HepG2 (cell line): ENCODE results near the gene IFRD1. TPM values are rescaled to one million over a fixed set of nuclear protein-coding genes. Genes with fewer than 3 reads are reported as not detected.

Experiments used
- ATAC-seq: fragments of 200-7000 bp; cut with Tn5 transposase; 3 replicates; pipeline ENCODE4 v1.9.1; 2020; ENCODE audit warnings: mild to moderate bottlenecking, moderate library complexity
- BruUV-seq: library from RNA; stranded (reverse); fragments of 400-500 nt; replicated peaks from 2 replicates; lab custom pipeline; 2021; lab: Mats Ljungman, UMichigan
- CTCF ChIA-PET: fragments of 300-600 bp; formaldehyde crosslinking; extraction: SDS; loops from one replicate; lab custom pipeline; 2021; ENCODE audit warnings: low total read pairs, inconsistent platforms, low intra/inter-chr PET ratio; lab: Yijun Ruan, JAX
- POLR2A ChIA-PET: fragments of 350-600 bp; sonication (Branson Sonifier 250); formaldehyde crosslinking; loops from one replicate; lab custom pipeline; 2020; ENCODE audit warnings: antibody characterized with exemption, inconsistent platforms; lab: Yijun Ruan, JAX
- DNase-seq: peaks from one replicate; pipeline ENCODE4 v3.0.0-alpha.2; 2015; ENCODE audit warnings: low spot score
- FAIRE-seq: peaks from 3 replicates; lab custom pipeline; 2011; peaks lifted over from hg19 to GRCh38; lab: Jason Lieb, UNC
- H2AFZ ChIP-seq: one replicate; pipeline ENCODE4 v1.6.1; 2011; ENCODE audit warnings: low read length, inconsistent platforms
- H3K27ac ChIP-seq: fragments of 300-600 bp; 3 replicates; pipeline ENCODE4 v1.8.0; 2011; ENCODE audit warnings: mixed run types, mild to moderate bottlenecking, mixed read lengths, low read length, inconsistent platforms; ENCODE audit not compliant: insufficient read depth; ENCODE audit errors: extremely low read length
- H3K27me3 ChIP-seq, 2 experiments: fragments of 200-600 bp in 1 of 2; 2 replicates in 1 of 2; 3 replicates in 1 of 2; pipeline versions ENCODE4 v1.6.0 to v1.8.0; 2011; ENCODE audit warnings: low read length in 2 of 2, mild to moderate bottlenecking in 2 of 2, moderate library complexity in 2 of 2, inconsistent platforms in 1 of 2; ENCODE audit not compliant: insufficient read depth in 2 of 2, control insufficient read depth in 1 of 2
- H3K36me3 ChIP-seq, 2 experiments: fragments of 200-600 bp in 1 of 2; replicated peaks in 1 of 2; 2 replicates in 1 of 2; 3 replicates in 1 of 2; pipeline versions ENCODE4 v1.5.1 to v1.8.0; 2011; ENCODE audit warnings: low read length in 2 of 2, inconsistent platforms in 1 of 2; ENCODE audit not compliant: insufficient read depth in 2 of 2, control insufficient read depth in 1 of 2
- H3K4me1 ChIP-seq: 2 replicates; pipeline ENCODE4 v1.5.1; 2012; ENCODE audit warnings: low read length, inconsistent platforms; ENCODE audit not compliant: insufficient read depth
- H3K4me2 ChIP-seq: 2 replicates; pipeline ENCODE4 v1.6.0; 2011; ENCODE audit warnings: low read depth, low read length, inconsistent platforms
- H3K4me3 ChIP-seq, 3 experiments: fragments of 200-600 bp in 1 of 3; sonication (generic), shearing (Covaris generic) in 1 of 3; replicated peaks in 1 of 3; 2 replicates each; pipeline ENCODE4 v1.5.1; 2011 to 2016; ENCODE audit warnings: low read length in 3 of 3, inconsistent platforms in 2 of 3, low read depth in 2 of 3, mild to moderate bottlenecking in 2 of 3, control low read depth in 1 of 3, mixed read lengths in 1 of 3; ENCODE audit not compliant: insufficient read depth in 1 of 3
- H3K79me2 ChIP-seq: one replicate; pipeline ENCODE4 v1.6.1; 2011; ENCODE audit warnings: low read length, inconsistent platforms; ENCODE audit not compliant: insufficient read depth
- H3K9ac ChIP-seq: 2 replicates; pipeline ENCODE4 v1.6.0; 2011; ENCODE audit warnings: mild to moderate bottlenecking, low read depth, low read length, inconsistent platforms; ENCODE audit not compliant: insufficient read depth
- H3K9me3 ChIP-seq: 2 replicates; pipeline ENCODE4 v1.5.1; 2012; ENCODE audit warnings: mild to moderate bottlenecking, low read length
- H4K20me1 ChIP-seq: 2 replicates; pipeline ENCODE4 v1.6.0; 2011; ENCODE audit warnings: inconsistent platforms, mild to moderate bottlenecking, low read length, moderate library complexity; ENCODE audit not compliant: insufficient read depth
- ELF3 ChIP-seq: IDR thresholded peaks from 2 replicates; pipeline ENCODE4 v1.6.1; 2016; ENCODE audit warnings: missing genetic modification reagents, missing compliant biosample characterization
- FOXM1 ChIP-seq: sonication (generic); formaldehyde crosslinking; IDR thresholded peaks from 2 replicates; pipeline ENCODE4 v1.5.0; 2020; ENCODE audit warnings: missing genetic modification reagents
- HOXA7 ChIP-seq: sonication (generic); formaldehyde crosslinking; IDR thresholded peaks from 2 replicates; pipeline ENCODE4 v1.8.1; 2022; ENCODE audit warnings: mild to moderate bottlenecking, missing genetic modification reagents, moderate library complexity
- HOXD1 ChIP-seq: sonication (generic); formaldehyde crosslinking; IDR thresholded peaks from 2 replicates; pipeline ENCODE4 v1.5.0; 2020; ENCODE audit warnings: missing genetic modification reagents
- SMAD1 ChIP-seq: sonication (generic); formaldehyde crosslinking; IDR thresholded peaks from 2 replicates; pipeline ENCODE4 v1.4.0; 2020; ENCODE audit warnings: missing genetic modification reagents, low read depth, mild to moderate bottlenecking, borderline replicate concordance
- ZNF343 ChIP-seq: sonication (generic); formaldehyde crosslinking; IDR thresholded peaks from 2 replicates; pipeline ENCODE4 v1.4.0; 2020; ENCODE audit warnings: mild to moderate bottlenecking, missing genetic modification reagents
- ZNF431 ChIP-seq: sonication (generic); formaldehyde crosslinking; IDR thresholded peaks from 2 replicates; pipeline ENCODE4 v1.9.0; 2022; ENCODE audit warnings: missing genetic modification reagents, low read depth, mild to moderate bottlenecking, borderline replicate concordance
- ZNF44 ChIP-seq: sonication (generic); formaldehyde crosslinking; IDR thresholded peaks from 2 replicates; pipeline ENCODE4 v1.5.1; 2020; ENCODE audit warnings: mild to moderate bottlenecking, missing genetic modification reagents
- ZNF530 ChIP-seq: sonication (generic); formaldehyde crosslinking; IDR thresholded peaks from 2 replicates; pipeline ENCODE4 v1.5.0; 2020; ENCODE audit warnings: low read depth, mild to moderate bottlenecking, missing genetic modification reagents
- ZNF549 ChIP-seq: sonication (generic); formaldehyde crosslinking; IDR thresholded peaks from 2 replicates; pipeline ENCODE4 v1.5.0; 2020; ENCODE audit warnings: missing genetic modification reagents
- ZNF570 ChIP-seq: sonication (generic); formaldehyde crosslinking; IDR thresholded peaks from 2 replicates; pipeline ENCODE4 v1.4.0; 2020; ENCODE audit warnings: mild to moderate bottlenecking, missing genetic modification reagents, borderline replicate concordance
- ZNF644 ChIP-seq: IDR thresholded peaks from 2 replicates; pipeline ENCODE4 v1.6.1; 2016; ENCODE audit warnings: low read depth
- ZNF780A ChIP-seq: sonication (generic); formaldehyde crosslinking; IDR thresholded peaks from 2 replicates; pipeline ENCODE4 v1.8.0; 2022; ENCODE audit warnings: mild to moderate bottlenecking, missing genetic modification reagents, moderate library complexity
- WGBS: methylation state at CpG from one replicate; pipeline ENCODE4 v1.1.6; 2017; ENCODE audit warnings: low lambda C conversion rate; 5-methylcytosine and 5-hydroxymethylcytosine counted together
- in situ Hi-C: cut with HindIII; loops from 2 replicates; pipeline ENCODE4 v1.10.0; 2017; ENCODE audit warnings: low pct_unique_long_range_greater_than_20kb; ENCODE audit not compliant: extremely low pct_ligation_motif_present
- intact Hi-C: fragments of 100-400 bp; cut with micrococcal nuclease; formaldehyde crosslinking; loops from one replicate; pipeline ENCODE4 v1.10.0; 2022; ENCODE audit not compliant: unreplicated experiment
- polyA plus RNA-seq, 8 experiments: library from polyadenylated mRNA; depleted of rRNA in 3 of 8; stranded (reverse) in 7 of 8; unstranded in 1 of 8; fragments of >200 nt; fragmentation: Illumina TruSeq in 4 of 8; extraction: Trizol in 4 of 8; gene quantifications; 2 replicates each; pipeline versions ENCODE4 v1.2.1 to v1.2.3, GENCODE V29; 2011 to 2016; ENCODE audit warnings: low read depth in 4 of 8, missing spikeins in 1 of 8, mixed read lengths in 1 of 8; ENCODE audit not compliant: insufficient read depth in 1 of 8
- total RNA-seq, 5 experiments: library from RNA; depleted of rRNA; stranded (reverse); fragments of >200 nt; fragmentation: Illumina TruSeq; extraction: Trizol; gene quantifications; 2 replicates each; pipeline ENCODE4 v1.2.3, GENCODE V29; 2016; ENCODE audit warnings: low read depth in 1 of 5
- TF ChIP-seq, protein P1 (sequence below): sonication (generic); formaldehyde crosslinking; IDR thresholded peaks from 2 replicates; pipeline ENCODE4 v1.8.1; 2022; ENCODE audit warnings: low read depth, mild to moderate bottlenecking, missing genetic modification reagents
- TF ChIP-seq, protein P2 (sequence below): sonication (generic); formaldehyde crosslinking; IDR thresholded peaks from 2 replicates; pipeline ENCODE4; 2020; ENCODE audit warnings: missing genetic modification reagents, mild to moderate bottlenecking, borderline replicate concordance
- TF ChIP-seq, protein P3 (sequence below): sonication (generic); formaldehyde crosslinking; IDR thresholded peaks from 2 replicates; pipeline ENCODE4 v1.5.1; 2020; ENCODE audit warnings: missing genetic modification reagents, mild to moderate bottlenecking, borderline replicate concordance

The IFRD1 gene
- total and polyA plus RNA-seq, 2 of the 13 experiments (the other 11 are each of a cell fraction or from before 2014, with no cell fraction given) = 50.9 to 55.5 TPM

DNA sequence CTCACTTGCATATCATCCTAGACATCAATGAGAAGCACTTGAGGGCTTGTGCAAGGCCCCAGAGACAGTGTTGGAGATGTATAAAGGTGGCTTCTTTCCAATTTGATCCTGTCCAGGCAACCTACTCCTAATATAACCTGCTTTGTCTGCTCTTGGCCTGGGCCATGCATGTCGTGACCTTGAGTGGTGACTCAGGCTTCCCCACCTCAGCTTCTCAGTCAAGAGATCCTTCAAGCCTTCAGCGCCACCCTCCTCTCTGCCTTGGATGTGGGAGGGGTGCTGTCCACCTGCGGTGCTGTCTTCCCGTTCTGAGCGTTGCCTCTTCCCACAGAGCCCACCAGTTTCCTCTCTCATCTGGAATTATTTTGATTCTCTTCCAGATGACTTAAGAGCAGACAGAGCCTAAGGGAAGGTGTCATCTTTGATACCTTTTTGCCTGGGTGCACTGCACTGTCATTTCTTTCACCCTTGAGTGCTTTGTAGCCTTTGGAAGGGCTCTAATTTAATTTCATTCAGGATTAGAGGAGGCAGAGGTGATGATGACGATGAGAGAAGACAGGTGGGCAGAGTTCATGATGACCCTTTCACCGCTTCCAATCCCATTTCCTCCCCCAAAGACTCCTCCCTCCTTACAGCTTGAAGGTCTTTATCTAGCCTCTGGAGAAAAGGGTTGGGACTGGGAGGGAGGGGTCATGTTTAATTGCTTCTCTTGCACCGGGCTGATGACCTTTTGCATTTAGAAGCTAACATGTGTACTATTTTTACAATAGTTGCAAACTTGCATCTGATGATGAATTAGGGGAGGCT lies 37.4 kb downstream of the IFRD1 start (continued):
- TF ChIP-seq ZNF44 (CRISPR knock-in tag) (no peak), FOXM1 (CRISPR knock-in tag) (no peak), ZNF530 (CRISPR knock-in tag) (no peak), HOXA7 (no peak)

DNA sequence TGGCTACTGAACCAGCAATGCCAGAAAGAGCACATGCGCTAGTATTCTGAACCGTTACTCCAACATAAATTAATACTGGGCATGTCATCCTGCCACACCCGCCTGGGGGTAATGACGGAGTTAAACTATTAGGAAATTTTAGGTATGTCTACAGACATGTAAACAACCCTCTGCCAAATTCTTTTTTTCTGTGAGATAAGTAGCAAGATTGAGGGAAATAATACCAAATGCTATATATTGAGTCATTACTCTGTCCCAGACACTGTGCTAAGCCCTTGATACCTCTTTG lies 37.9 kb downstream of the IFRD1 start:
- in situ Hi-C loops = no loop called here
- H3K4me3 ChIP-seq = no peak overlapping the region
- BruUV-seq = no TSS peak
- 78% methylated on average over 4 of the region's 4 CpGs for WGBS
- no peaks in the 10 kb centered on the region for H3K9me3 ChIP-seq
- ChIA-PET POLR2A (no interaction called here), CTCF (no interaction called here)
- no peaks in the 10 kb centered on the region for H3K36me3 ChIP-seq
- FAIRE-seq = no peak
- no peak overlapping the region for H3K27ac ChIP-seq
- H3K79me2 ChIP-seq = no peaks in the 10 kb centered on the region
- no peaks in the 10 kb centered on the region for H4K20me1 ChIP-seq
- peaks cover 18% of the 10 kb centered on the region; the same call in 1 of the 2 replicates for H3K4me1 ChIP-seq
- H2AFZ ChIP-seq = no peak overlapping the region
- intact Hi-C loops = no loop called here
- no peaks in the 10 kb centered on the region for H3K27me3 ChIP-seq
- H3K9ac ChIP-seq = no peak overlapping the region
- no peak overlapping the region for H3K4me2 ChIP-seq
- ATAC-seq = no peak
- no peak for DNase-seq
- no peak for TF ChIP-seq ZNF570 (CRISPR knock-in tag)
- no peak for TF ChIP-seq HOXD1
- TF ChIP-seq, protein P1, sequence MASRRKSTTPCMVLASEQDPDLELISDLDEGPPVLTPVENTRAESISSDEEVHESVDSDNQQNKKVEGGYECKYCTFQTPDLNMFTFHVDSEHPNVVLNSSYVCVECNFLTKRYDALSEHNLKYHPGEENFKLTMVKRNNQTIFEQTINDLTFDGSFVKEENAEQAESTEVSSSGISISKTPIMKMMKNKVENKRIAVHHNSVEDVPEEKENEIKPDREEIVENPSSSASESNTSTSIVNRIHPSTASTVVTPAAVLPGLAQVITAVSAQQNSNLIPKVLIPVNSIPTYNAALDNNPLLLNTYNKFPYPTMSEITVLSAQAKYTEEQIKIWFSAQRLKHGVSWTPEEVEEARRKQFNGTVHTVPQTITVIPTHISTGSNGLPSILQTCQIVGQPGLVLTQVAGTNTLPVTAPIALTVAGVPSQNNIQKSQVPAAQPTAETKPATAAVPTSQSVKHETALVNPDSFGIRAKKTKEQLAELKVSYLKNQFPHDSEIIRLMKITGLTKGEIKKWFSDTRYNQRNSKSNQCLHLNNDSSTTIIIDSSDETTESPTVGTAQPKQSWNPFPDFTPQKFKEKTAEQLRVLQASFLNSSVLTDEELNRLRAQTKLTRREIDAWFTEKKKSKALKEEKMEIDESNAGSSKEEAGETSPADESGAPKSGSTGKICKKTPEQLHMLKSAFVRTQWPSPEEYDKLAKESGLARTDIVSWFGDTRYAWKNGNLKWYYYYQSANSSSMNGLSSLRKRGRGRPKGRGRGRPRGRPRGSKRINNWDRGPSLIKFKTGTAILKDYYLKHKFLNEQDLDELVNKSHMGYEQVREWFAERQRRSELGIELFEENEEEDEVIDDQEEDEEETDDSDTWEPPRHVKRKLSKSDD = no peak
- TF ChIP-seq ZNF780A = no peak
- TF ChIP-seq ZNF431 (CRISPR knock-in tag) = no peak
- TF ChIP-seq SMAD1 (CRISPR knock-in tag) = no peak
- TF ChIP-seq, protein P2, sequence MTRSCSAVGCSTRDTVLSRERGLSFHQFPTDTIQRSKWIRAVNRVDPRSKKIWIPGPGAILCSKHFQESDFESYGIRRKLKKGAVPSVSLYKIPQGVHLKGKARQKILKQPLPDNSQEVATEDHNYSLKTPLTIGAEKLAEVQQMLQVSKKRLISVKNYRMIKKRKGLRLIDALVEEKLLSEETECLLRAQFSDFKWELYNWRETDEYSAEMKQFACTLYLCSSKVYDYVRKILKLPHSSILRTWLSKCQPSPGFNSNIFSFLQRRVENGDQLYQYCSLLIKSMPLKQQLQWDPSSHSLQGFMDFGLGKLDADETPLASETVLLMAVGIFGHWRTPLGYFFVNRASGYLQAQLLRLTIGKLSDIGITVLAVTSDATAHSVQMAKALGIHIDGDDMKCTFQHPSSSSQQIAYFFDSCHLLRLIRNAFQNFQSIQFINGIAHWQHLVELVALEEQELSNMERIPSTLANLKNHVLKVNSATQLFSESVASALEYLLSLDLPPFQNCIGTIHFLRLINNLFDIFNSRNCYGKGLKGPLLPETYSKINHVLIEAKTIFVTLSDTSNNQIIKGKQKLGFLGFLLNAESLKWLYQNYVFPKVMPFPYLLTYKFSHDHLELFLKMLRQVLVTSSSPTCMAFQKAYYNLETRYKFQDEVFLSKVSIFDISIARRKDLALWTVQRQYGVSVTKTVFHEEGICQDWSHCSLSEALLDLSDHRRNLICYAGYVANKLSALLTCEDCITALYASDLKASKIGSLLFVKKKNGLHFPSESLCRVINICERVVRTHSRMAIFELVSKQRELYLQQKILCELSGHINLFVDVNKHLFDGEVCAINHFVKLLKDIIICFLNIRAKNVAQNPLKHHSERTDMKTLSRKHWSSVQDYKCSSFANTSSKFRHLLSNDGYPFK = no peak
- TF ChIP-seq ELF3 = no peak
- TF ChIP-seq ZNF549 (CRISPR knock-in tag) = no peak
- TF ChIP-seq, protein P3, sequence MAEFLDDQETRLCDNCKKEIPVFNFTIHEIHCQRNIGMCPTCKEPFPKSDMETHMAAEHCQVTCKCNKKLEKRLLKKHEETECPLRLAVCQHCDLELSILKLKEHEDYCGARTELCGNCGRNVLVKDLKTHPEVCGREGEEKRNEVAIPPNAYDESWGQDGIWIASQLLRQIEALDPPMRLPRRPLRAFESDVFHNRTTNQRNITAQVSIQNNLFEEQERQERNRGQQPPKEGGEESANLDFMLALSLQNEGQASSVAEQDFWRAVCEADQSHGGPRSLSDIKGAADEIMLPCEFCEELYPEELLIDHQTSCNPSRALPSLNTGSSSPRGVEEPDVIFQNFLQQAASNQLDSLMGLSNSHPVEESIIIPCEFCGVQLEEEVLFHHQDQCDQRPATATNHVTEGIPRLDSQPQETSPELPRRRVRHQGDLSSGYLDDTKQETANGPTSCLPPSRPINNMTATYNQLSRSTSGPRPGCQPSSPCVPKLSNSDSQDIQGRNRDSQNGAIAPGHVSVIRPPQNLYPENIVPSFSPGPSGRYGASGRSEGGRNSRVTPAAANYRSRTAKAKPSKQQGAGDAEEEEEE = no peak
- TF ChIP-seq ZNF644 (CRISPR knock-in tag) = no peak
- no peak for TF ChIP-seq ZNF343 (CRISPR knock-in tag)
